ENCODE data around the gene TMA16. TPM values are rescaled to one million over a fixed set of nuclear protein-coding genes. Genes with fewer than 3 reads are reported as not detected.

Gene TMA16
- polyA plus RNA-seq, 2 of the 4 experiments (the other 2 are of a cell fraction) = 28.5 to 36.1 TPM

- DNase-seq (ENCODE audit: low read depth in 1 of 2, low spot score in 1 of 2) (no peak), ATAC-seq (no peak), FAIRE-seq (no peak)
- no peak overlapping the region for H3K4me3 ChIP-seq
- ChIA-PET POLR2A (no interaction called here), CTCF (no interaction called here)
- WGBS (ENCODE audit: missing lambda C conversion rate) = 78% methylated on average over 1 of the region's 1 CpG
- TF ChIP-seq HMGXB4 (CRISPR knock-in tag; IDR thresholded peaks at IDR 0.05; ENCODE audit: borderline replicate concordance) (no peak), SMC3 (IDR thresholded peaks at IDR 0.05) (no peak), REST (IDR thresholded peaks at IDR 0.05) (no peak), POLR2A (IDR thresholded peaks at IDR 0.05; ENCODE audit: low read length) (no peak), HOXB5 (CRISPR knock-in tag; IDR thresholded peaks at IDR 0.05) (no peak), HOXB13 (CRISPR knock-in tag; IDR thresholded peaks at IDR 0.05; ENCODE audit: low read depth) (no peak), CHD2 (IDR thresholded peaks at IDR 0.05; ENCODE audit: low read length, partially characterized antibody) (no peak), RFX5 (IDR thresholded peaks at IDR 0.05) (no peak), RAD21 (conservative IDR thresholded peaks at IDR 0.05 in 1 of 2, IDR thresholded peaks at IDR 0.05 in 1 of 2) (no peak), EHF (CRISPR knock-in tag; IDR thresholded peaks at IDR 0.05) (no peak)
- no peaks in the 10 kb centered on the region for H3K9me3 ChIP-seq
- no peak overlapping the region for H3K4me2 ChIP-seq
- H3K4me1 ChIP-seq = no peaks in the 10 kb centered on the region
- no peak overlapping the region for H3K27ac ChIP-seq
These were observed 47.0 kb upstream of the TMA16 start for GRCh38 chr4:163447481-163447880.

- no peak overlapping the region for H3K27ac ChIP-seq
- no peaks in the 10 kb centered on the region for H3K9me3 ChIP-seq
- WGBS (ENCODE audit: missing lambda C conversion rate) = 40% methylated on average over 6 of the region's 6 CpGs
- DNase-seq (ENCODE audit: low read depth in 1 of 2, low spot score in 1 of 2) = no peak
- CTCF ChIA-PET = no interaction called here
- H3K4me3 ChIP-seq = no peak overlapping the region
- no peak for ATAC-seq
- no peak overlapping the region for H3K4me2 ChIP-seq
- no peak for TF ChIP-seq RCOR1 (IDR thresholded peaks at IDR 0.05; ENCODE audit: low read depth, low read length)
- no peak for TF ChIP-seq RFX5 (IDR thresholded peaks at IDR 0.05)
- no peak for TF ChIP-seq CHD2 (IDR thresholded peaks at IDR 0.05; ENCODE audit: low read length, partially characterized antibody)
- no peaks in the 10 kb centered on the region for H3K4me1 ChIP-seq
- POLR2A ChIA-PET = interaction anchor here (0.6 kb wide), 1 partner anchor 46 kb away, joined by 3 read pairs; no protein-coding TSS in a partner anchor
- no peak for FAIRE-seq
These were observed 45.8 kb upstream of the TMA16 start for GRCh38 chr4:163448540-163449203.

- 49% methylated on average over 5 of the region's 5 CpGs for WGBS (ENCODE audit: missing lambda C conversion rate)
- H3K4me1 ChIP-seq = no peaks in the 10 kb centered on the region
- H3K27ac ChIP-seq = no peak overlapping the region
- ATAC-seq (no peak), DNase-seq (ENCODE audit: low read depth in 1 of 2, low spot score in 1 of 2) (no peak), FAIRE-seq (no peak)
- CTCF ChIA-PET = no interaction called here
- no peak overlapping the region for H3K4me3 ChIP-seq
- POLR2A ChIA-PET = no interaction called here
- TF ChIP-seq RARB (CRISPR knock-in tag; IDR thresholded peaks at IDR 0.05) (no peak), ATOH8 (CRISPR knock-in tag; IDR thresholded peaks at IDR 0.05; ENCODE audit: low read depth) (no peak), HES2 (IDR thresholded peaks at IDR 0.05) (no peak), NFE2L2 (conservative IDR thresholded peaks at IDR 0.05; ENCODE audit: low read length) (no peak), BCL3 (IDR thresholded peaks at IDR 0.05) (no peak), FOSB (CRISPR knock-in tag; IDR thresholded peaks at IDR 0.05) (no peak), HEYL (CRISPR knock-in tag; IDR thresholded peaks at IDR 0.05) (no peak)
- H3K9me3 ChIP-seq = no peaks in the 10 kb centered on the region
- H3K4me2 ChIP-seq = no peak overlapping the region
These were observed 31.9 kb upstream of the TMA16 start for GRCh38 chr4:163462556-163462955.

Measured in A549 (cell line).